ENCODE data around the gene LAD1.

LAD1 gene

GRCh38 chr1:201361652-201362504 is 37.2 kb downstream of the LAD1 start:
- Histone ChIP-seq H3K36me3 (ENCODE audit: insufficient read depth, low read length) (no peaks in the 10 kb centered on the region), H3K9me3 (ENCODE audit: low read depth, low read length) (no peaks in the 10 kb centered on the region), H3K27ac (no peak overlapping the region), H3K4me3 (no peak overlapping the region), H3K9ac (ENCODE audit: insufficient read length) (no peak overlapping the region)
- DNase-seq (ENCODE audit: low read depth, low spot score), result no peak
- TF ChIP-seq POLR2AphosphoS5 (IDR thresholded peaks at IDR 0.05; ENCODE audit: borderline replicate concordance, low read depth, low read length) (no peak), EZH2 (IDR thresholded peaks at IDR 0.05) (no peak), FOXP2 (optimal IDR thresholded peaks at IDR 0.05; ENCODE audit: control extremely low read depth, extremely low read length, insufficient read depth) (no peak)

- Histone ChIP-seq H3K36me3 (ENCODE audit: insufficient read depth, low read length) (no peaks in the 10 kb centered on the region), H3K4me3 (no peak overlapping the region), H3K27ac (no peak overlapping the region), H3K9ac (ENCODE audit: insufficient read length) (no peak overlapping the region), H3K9me3 (ENCODE audit: low read depth, low read length) (no peaks in the 10 kb centered on the region)
- DNase-seq (ENCODE audit: low read depth, low spot score), result no peak
- TF ChIP-seq POLR2AphosphoS5 (IDR thresholded peaks at IDR 0.05; ENCODE audit: borderline replicate concordance, low read depth, low read length) (no peak), FOXP2 (optimal IDR thresholded peaks at IDR 0.05; ENCODE audit: control extremely low read depth, extremely low read length, insufficient read depth) (no peak), EZH2 (IDR thresholded peaks at IDR 0.05) (no peak)
Measured at GRCh38 chr1:201360901-201361651, 38.0 kb downstream of the LAD1 start.

- Histone ChIP-seq H3K4me3 (no peak overlapping the region), H3K9ac (ENCODE audit: insufficient read length) (no peak overlapping the region), H3K27ac (no peak overlapping the region), H3K9me3 (ENCODE audit: low read depth, low read length) (no peaks in the 10 kb centered on the region), H3K36me3 (ENCODE audit: insufficient read depth, low read length) (no peaks in the 10 kb centered on the region)
- TF ChIP-seq EZH2 (IDR thresholded peaks at IDR 0.05) (no peak), POLR2AphosphoS5 (IDR thresholded peaks at IDR 0.05; ENCODE audit: borderline replicate concordance, low read depth, low read length) (no peak), FOXP2 (optimal IDR thresholded peaks at IDR 0.05; ENCODE audit: control extremely low read depth, extremely low read length, insufficient read depth) (no peak)
- no peak for DNase-seq (ENCODE audit: low read depth, low spot score)
Measured at GRCh38 chr1:201360486-201360885, 38.6 kb downstream of the LAD1 start.

- Histone ChIP-seq H3K4me3 (no peak overlapping the region), H3K36me3 (ENCODE audit: insufficient read depth, low read length) (no peaks in the 10 kb centered on the region), H3K9ac (ENCODE audit: insufficient read length) (no peak overlapping the region), H3K27ac (no peak overlapping the region), H3K9me3 (ENCODE audit: low read depth, low read length) (no peaks in the 10 kb centered on the region)
- DNase-seq (ENCODE audit: low read depth, low spot score), result no peak
- TF ChIP-seq POLR2AphosphoS5 (IDR thresholded peaks at IDR 0.05; ENCODE audit: borderline replicate concordance, low read depth, low read length) (no peak), EZH2 (IDR thresholded peaks at IDR 0.05) (no peak), FOXP2 (optimal IDR thresholded peaks at IDR 0.05; ENCODE audit: control extremely low read depth, extremely low read length, insufficient read depth) (no peak)
Measured at GRCh38 chr1:201359873-201360210, 39.3 kb downstream of the LAD1 start.

GRCh38 chr1:201359031-201359872 is 39.9 kb downstream of the LAD1 start:
- no peaks in the 10 kb centered on the region for H3K36me3 ChIP-seq (ENCODE audit: insufficient read depth, low read length)
- no peak overlapping the region for H3K27ac ChIP-seq
- H3K4me3 ChIP-seq, result no peak overlapping the region
- no peak overlapping the region for H3K9ac ChIP-seq (ENCODE audit: insufficient read length)
- no peak for TF ChIP-seq FOXP2 (optimal IDR thresholded peaks at IDR 0.05; ENCODE audit: control extremely low read depth, extremely low read length, insufficient read depth)
- TF ChIP-seq POLR2AphosphoS5 (IDR thresholded peaks at IDR 0.05; ENCODE audit: borderline replicate concordance, low read depth, low read length), result no peak
- TF ChIP-seq EZH2 (IDR thresholded peaks at IDR 0.05), result no peak
- no peak for DNase-seq (ENCODE audit: low read depth, low spot score)
- H3K9me3 ChIP-seq (ENCODE audit: low read depth, low read length), result no peaks in the 10 kb centered on the region

GRCh38 chr1:201358596-201358995 is 40.5 kb downstream of the LAD1 start:
- DNase-seq (ENCODE audit: low read depth, low spot score), result no peak
- Histone ChIP-seq H3K36me3 (ENCODE audit: insufficient read depth, low read length) (no peaks in the 10 kb centered on the region), H3K4me3 (no peak overlapping the region), H3K9me3 (ENCODE audit: low read depth, low read length) (no peaks in the 10 kb centered on the region), H3K27ac (no peak overlapping the region), H3K9ac (ENCODE audit: insufficient read length) (no peak overlapping the region)
- TF ChIP-seq EZH2 (IDR thresholded peaks at IDR 0.05), result no peak
- TF ChIP-seq FOXP2 (optimal IDR thresholded peaks at IDR 0.05; ENCODE audit: control extremely low read depth, extremely low read length, insufficient read depth), result no peak
- TF ChIP-seq POLR2AphosphoS5 (IDR thresholded peaks at IDR 0.05; ENCODE audit: borderline replicate concordance, low read depth, low read length), result no peak

- TF ChIP-seq EZH2 (IDR thresholded peaks at IDR 0.05) (no peak), FOXP2 (optimal IDR thresholded peaks at IDR 0.05; ENCODE audit: control extremely low read depth, extremely low read length, insufficient read depth) (no peak), POLR2AphosphoS5 (IDR thresholded peaks at IDR 0.05; ENCODE audit: borderline replicate concordance, low read depth, low read length) (no peak)
- no peak overlapping the region for H3K4me3 ChIP-seq
- no peak for DNase-seq (ENCODE audit: low read depth, low spot score)
- H3K9me3 ChIP-seq (ENCODE audit: low read depth, low read length), result no peaks in the 10 kb centered on the region
- H3K36me3 ChIP-seq (ENCODE audit: insufficient read depth, low read length), result no peaks in the 10 kb centered on the region
- H3K9ac ChIP-seq (ENCODE audit: insufficient read length), result no peak overlapping the region
- no peak overlapping the region for H3K27ac ChIP-seq
Measured at GRCh38 chr1:201357636-201358348, 41.3 kb downstream of the LAD1 start.
